Effector memory CD8-positive, alpha-beta T cell (primary cell): ENCODE results near the gene UNC13A.

Experiments
- ATAC-seq: fragments of 150-1000 bp; cut with Tn5 transposase; replicated peaks from 2 replicates; pipeline ENCODE4 v1.10.0; 2021; ENCODE audit warnings: mild to moderate bottlenecking, moderate library complexity
- DNase-seq, 3 experiments: peaks; one replicate each; pipeline ENCODE4 v3.0.0; 2021
- H3K27ac Mint-ChIP-seq, 2 donors: one replicate each; pipeline ENCODE4 v1.8.0; 2022; ENCODE audit warnings: mild to moderate bottlenecking in 2 of 2, mixed read lengths in 2 of 2, moderate library complexity in 2 of 2
- H3K27me3 Mint-ChIP-seq, 2 donors: one replicate each; pipeline ENCODE4 v1.8.0; 2022; ENCODE audit warnings: mixed read lengths in 2 of 2
- H3K36me3 Mint-ChIP-seq: one replicate; pipeline ENCODE4 v1.8.0; 2022; ENCODE audit warnings: mild to moderate bottlenecking, moderate library complexity, mixed read lengths; ENCODE audit not compliant: insufficient read depth
- H3K4me1 Mint-ChIP-seq, 2 donors: one replicate each; pipeline ENCODE4 v1.8.0; 2022; ENCODE audit warnings: low read depth in 2 of 2, mixed read lengths in 2 of 2
- H3K4me3 Mint-ChIP-seq, 2 donors: one replicate each; pipeline ENCODE4 v1.8.0; 2022; ENCODE audit warnings: mild to moderate bottlenecking in 2 of 2, mixed read lengths in 2 of 2, moderate library complexity in 2 of 2
- H3K9me3 Mint-ChIP-seq, 2 donors: one replicate each; pipeline ENCODE4 v1.8.0; 2022; ENCODE audit warnings: mixed read lengths in 2 of 2
- total RNA-seq, 9 experiments: gene quantifications; one replicate each; lab custom pipeline; 2026; lab: John Stamatoyannopoulos, UW

Gene UNC13A
- total RNA-seq, result 0 to 0.67 (median 0.19) reads per million in 9 experiments

DNA sequence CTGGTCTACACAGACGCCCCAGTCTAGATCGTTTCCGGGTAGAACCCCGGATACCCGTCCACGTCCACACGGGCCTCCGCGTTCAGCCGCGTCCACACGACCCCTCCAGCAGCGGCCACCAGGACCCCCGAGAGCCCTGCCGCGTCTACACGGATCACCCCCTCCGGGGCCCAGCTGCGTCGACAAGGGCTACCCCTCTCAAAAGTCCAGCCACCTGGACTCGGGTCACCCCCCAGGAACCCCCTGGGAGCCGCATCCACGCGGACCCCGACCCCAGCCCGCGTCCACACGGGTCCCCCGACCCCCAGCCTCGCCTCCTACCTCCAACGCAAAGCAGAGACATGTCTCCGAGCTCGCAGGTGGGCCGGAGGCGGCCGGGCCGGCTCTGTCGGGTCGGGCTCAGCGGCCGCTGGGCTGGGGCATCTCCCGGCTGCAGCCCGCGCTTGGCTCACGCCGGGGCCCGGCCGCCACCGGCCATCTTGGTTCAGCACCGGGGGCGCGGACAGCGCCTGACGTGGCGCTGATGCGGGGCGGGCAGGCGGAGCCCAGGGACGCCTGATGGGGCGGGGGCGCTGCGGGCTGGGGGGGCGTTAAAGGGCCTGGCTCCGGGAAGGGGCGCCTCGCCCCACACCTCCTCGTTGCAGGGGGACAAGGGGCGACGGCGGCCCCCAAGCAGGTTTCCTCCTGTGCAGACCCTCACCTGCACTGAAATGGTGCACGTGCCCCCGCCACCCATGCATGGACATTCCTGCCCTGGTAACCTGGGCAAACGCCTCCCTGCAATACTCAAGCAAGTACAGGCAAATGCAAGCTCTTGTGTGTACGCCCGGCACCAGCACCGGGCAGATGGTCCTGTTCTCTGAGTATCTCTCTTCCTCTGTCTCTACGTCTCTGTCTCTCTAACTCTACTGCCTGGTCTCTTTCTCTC is at the start of gene UNC13A:
Gene UNC13A, minus strand, starts transcription at position 498 of the 928 bp plus-strand sequence. Its CDS starts 155 bp downstream, at position 343.
- peak; percentile 36 to 47 (median 39) for DNase-seq
- Mint-ChIP-seq H3K4me3 (peak within 1 kb of the TSS; percentile 13 to 42), H3K36me3 (no peaks in the 10 kb centered on the region), H3K27me3 (peaks cover 70 to 85% of the 10 kb centered on the region in 2 donors), H3K9me3 (peaks cover 0 to 2% of the 10 kb centered on the region in 2 donors), H3K4me1 (peaks cover 8 to 10% of the 10 kb centered on the region in 2 donors), H3K27ac (no peak within 1 kb of the TSS)
- ATAC-seq, result peak; percentile 85

DNA sequence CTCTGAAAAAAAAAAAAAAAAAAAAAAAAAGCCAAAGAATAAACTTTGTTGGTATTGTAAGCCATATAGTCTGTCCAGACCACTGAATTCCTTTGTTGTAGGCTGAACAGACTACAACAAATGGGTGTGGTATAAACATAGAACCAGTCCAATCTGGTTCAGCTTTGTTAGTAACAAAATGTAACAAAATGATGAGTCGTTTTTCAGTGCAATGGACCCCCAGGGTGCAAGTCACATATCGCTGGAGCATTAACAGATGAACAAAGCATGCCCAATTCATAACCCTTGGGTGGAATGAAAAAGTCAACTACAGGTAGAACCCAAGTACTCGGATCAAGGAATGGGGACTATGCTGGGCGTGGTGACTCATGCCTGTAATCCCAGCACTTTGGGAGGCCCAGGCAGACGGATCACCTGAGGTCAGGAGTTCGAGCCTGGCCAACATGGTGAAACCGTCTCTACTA is 49.6 kb upstream of the UNC13A start:
- DNase-seq (no peak), ATAC-seq (no peak)
- no peaks in the 10 kb centered on the region for H3K27me3 Mint-ChIP-seq
- H3K36me3 Mint-ChIP-seq, result peaks cover 25% of the 10 kb centered on the region
- no peak overlapping the region for H3K4me3 Mint-ChIP-seq
- no peak overlapping the region for H3K27ac Mint-ChIP-seq
- H3K4me1 Mint-ChIP-seq, result peaks cover 0 to 4% of the 10 kb centered on the region in 2 donors
- H3K9me3 Mint-ChIP-seq, result no peaks in the 10 kb centered on the region

DNA sequence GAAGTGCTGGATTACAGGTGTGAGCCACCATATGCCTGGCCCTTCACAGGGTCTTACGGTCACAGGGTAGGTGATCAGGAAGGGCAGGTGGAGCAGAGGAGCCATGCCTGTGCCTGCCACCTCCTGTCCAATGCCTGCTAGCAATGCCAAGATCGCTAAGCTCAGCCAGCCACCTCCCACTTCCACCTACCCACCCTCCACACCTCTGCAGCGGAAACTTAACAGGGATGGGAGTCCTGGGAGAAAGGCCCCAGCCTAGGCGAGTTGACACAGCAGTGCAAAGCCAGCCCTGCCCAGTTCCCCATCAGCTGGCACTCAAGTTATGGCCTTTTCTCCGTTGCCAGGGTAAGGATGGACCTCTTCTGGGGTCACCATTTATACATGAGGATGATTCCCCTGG is 47.3 kb upstream of the UNC13A start:
- H3K4me3 Mint-ChIP-seq, result no peak overlapping the region
- ATAC-seq, result no peak
- H3K36me3 Mint-ChIP-seq, result peaks cover 40% of the 10 kb centered on the region
- no peak overlapping the region for H3K27ac Mint-ChIP-seq
- no peaks in the 10 kb centered on the region for H3K27me3 Mint-ChIP-seq
- DNase-seq, result no peak
- no peaks in the 10 kb centered on the region for H3K9me3 Mint-ChIP-seq
- H3K4me1 Mint-ChIP-seq, result peaks cover 14 to 22% of the 10 kb centered on the region in 2 donors

DNA sequence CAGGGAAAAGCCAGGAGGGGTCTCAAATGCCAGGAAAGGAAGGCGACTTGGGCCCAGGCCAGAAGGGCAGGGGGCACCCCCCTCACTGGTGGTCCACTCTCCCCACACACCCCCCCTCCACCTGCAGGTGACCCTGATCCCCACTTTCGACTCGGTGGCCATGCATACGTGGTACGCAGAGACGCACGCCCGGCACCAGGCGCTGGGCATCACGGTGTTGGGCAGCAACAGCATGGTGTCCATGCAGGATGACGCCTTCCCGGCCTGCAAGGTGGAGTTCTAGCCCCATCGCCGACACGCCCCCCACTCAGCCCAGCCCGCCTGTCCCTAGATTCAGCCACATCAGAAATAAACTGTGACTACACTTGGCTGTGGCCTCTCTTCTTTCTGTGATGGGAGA is 46.0 kb upstream of the UNC13A start:
- peaks cover 51% of the 10 kb centered on the region for H3K36me3 Mint-ChIP-seq
- no peak overlapping the region for H3K27ac Mint-ChIP-seq
- peaks cover 14 to 26% of the 10 kb centered on the region in 2 donors for H3K4me1 Mint-ChIP-seq
- no peaks in the 10 kb centered on the region for H3K27me3 Mint-ChIP-seq
- no peak overlapping the region for H3K4me3 Mint-ChIP-seq
- no peak for DNase-seq
- no peaks in the 10 kb centered on the region for H3K9me3 Mint-ChIP-seq
- no peak for ATAC-seq

DNA sequence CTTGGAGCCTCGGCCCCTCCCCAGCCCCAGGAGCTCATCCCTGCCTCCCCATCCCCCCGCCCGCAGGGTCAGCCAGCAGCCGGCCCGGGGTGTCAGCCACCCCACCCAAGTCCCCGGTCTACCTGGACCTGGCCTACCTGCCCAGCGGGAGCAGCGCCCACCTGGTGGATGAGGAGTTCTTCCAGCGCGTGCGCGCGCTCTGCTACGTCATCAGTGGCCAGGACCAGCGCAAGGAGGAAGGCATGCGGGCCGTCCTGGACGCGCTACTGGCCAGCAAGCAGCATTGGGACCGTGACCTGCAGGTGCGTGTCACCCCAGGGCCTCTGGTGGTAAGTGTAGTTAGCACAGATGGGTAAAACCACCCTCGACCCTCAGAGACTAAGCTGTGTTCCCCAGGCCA is 45.0 kb upstream of the UNC13A start:
- H3K4me3 Mint-ChIP-seq, result no peak overlapping the region
- DNase-seq, result no peak
- peaks cover 59% of the 10 kb centered on the region for H3K36me3 Mint-ChIP-seq
- no peak for ATAC-seq
- no peak overlapping the region for H3K27ac Mint-ChIP-seq
- H3K4me1 Mint-ChIP-seq, result peaks cover 14 to 24% of the 10 kb centered on the region in 2 donors
- no peaks in the 10 kb centered on the region for H3K27me3 Mint-ChIP-seq
- H3K9me3 Mint-ChIP-seq, result no peaks in the 10 kb centered on the region

DNA sequence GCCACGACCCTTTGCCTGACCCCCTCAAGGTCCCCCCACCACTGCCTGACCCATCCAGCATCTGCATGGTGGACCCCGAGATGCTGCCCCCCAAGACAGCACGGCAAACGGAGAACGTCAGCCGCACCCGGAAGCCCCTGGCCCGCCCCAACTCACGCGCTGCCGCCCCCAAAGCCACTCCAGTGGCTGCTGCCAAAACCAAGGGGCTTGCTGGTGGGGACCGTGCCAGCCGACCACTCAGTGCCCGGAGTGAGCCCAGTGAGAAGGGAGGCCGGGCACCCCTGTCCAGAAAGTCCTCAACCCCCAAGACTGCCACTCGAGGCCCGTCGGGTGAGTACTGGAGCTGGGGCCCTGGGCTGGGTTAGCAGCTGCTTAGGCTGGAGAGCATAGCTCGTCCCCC is 39.7 kb upstream of the UNC13A start:
- no peaks in the 10 kb centered on the region for H3K27me3 Mint-ChIP-seq
- H3K36me3 Mint-ChIP-seq, result peaks cover 65% of the 10 kb centered on the region
- H3K27ac Mint-ChIP-seq, result peak overlapping the region in 1 of 2 donors; percentile 44
- DNase-seq, result no peak
- no peaks in the 10 kb centered on the region for H3K9me3 Mint-ChIP-seq
- peaks cover 21 to 28% of the 10 kb centered on the region in 2 donors for H3K4me1 Mint-ChIP-seq
- no peak for ATAC-seq
- no peak overlapping the region for H3K4me3 Mint-ChIP-seq

DNA sequence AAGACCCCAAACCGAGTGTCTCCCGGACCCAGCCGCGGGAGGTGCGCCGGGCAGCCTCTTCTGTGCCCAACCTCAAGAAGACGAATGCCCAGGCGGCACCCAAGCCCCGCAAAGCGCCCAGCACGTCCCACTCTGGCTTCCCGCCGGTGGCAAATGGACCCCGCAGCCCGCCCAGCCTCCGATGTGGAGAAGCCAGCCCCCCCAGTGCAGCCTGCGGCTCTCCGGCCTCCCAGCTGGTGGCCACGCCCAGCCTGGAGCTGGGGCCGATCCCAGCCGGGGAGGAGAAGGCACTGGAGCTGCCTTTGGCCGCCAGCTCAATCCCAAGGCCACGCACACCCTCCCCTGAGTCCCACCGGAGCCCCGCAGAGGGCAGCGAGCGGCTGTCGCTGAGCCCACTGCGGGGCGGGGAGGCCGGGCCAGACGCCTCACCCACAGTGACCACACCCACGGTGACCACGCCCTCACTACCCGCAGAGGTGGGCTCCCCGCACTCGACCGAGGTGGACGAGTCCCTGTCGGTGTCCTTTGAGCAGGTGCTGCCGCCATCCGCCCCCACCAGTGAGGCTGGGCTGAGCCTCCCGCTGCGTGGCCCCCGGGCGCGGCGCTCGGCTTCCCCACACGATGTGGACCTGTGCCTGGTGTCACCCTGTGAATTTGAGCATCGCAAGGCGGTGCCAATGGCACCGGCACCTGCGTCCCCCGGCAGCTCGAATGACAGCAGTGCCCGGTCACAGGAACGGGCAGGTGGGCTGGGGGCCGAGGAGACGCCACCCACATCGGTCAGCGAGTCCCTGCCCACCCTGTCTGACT is 39.0 kb upstream of the UNC13A start:
- ATAC-seq (no peak), DNase-seq (no peak)
- Mint-ChIP-seq H3K27me3 (no peaks in the 10 kb centered on the region), H3K9me3 (no peaks in the 10 kb centered on the region), H3K36me3 (peaks cover 62% of the 10 kb centered on the region), H3K27ac (peak overlapping the region in 1 of 2 donors; percentile 44), H3K4me1 (peaks cover 21 to 22% of the 10 kb centered on the region in 2 donors), H3K4me3 (no peak overlapping the region)

DNA sequence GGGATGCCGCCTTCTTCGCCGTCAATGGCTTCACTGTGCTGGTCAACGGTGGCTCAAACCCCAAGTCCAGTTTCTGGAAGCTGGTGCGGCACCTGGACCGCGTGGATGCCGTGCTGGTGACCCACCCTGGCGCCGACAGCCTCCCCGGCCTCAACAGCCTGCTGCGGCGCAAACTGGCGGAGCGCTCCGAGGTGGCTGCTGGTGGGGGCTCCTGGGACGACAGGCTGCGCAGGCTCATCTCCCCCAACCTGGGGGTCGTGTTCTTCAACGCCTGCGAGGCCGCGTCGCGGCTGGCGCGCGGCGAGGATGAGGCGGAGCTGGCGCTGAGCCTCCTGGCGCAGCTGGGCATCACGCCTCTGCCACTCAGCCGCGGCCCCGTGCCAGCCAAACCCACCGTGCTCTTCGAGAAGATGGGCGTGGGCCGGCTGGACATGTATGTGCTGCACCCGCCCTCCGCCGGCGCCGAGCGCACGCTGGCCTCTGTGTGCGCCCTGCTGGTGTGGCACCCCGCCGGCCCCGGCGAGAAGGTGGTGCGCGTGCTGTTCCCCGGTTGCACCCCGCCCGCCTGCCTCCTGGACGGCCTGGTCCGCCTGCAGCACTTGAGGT is 38.1 kb upstream of the UNC13A start:
- DNase-seq (no peak), ATAC-seq (no peak)
- Mint-ChIP-seq H3K27ac (no peak overlapping the region), H3K4me3 (no peak overlapping the region), H3K36me3 (peaks cover 53% of the 10 kb centered on the region), H3K9me3 (no peaks in the 10 kb centered on the region), H3K4me1 (peaks cover 20 to 23% of the 10 kb centered on the region in 2 donors), H3K27me3 (no peaks in the 10 kb centered on the region)

DNA sequence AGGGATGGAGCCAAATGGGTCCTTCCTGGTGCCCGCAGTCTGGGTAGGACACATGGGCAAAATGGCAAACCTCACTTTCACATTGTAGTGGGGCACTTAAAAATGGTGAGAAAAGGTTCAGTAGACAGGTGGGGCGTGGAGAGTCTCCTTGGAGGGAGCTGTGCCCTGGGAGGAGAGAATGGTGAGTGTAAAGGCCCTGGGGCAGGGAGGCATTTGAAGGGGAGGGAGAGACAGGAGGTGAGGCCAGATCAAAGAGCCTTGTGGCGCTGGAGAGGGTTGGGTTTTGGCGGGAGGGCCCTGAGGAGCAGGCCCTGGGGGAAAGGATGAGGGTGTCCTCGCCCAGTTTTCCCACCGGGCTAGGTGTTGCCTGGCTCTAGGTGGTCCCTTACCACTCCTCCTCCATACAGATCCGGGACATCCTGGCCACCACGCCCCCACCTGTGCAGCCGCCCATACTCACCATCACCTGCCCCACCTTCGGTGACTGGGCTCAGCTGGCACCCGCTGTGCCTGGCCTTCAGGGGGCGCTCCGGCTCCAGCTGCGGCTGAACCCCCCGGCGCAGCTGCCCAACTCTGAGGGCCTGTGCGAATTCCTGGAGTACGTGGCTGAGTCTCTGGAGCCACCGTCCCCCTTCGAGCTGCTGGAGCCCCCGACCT is 37.4 kb upstream of the UNC13A start:
- Mint-ChIP-seq H3K9me3 (no peaks in the 10 kb centered on the region), H3K36me3 (peaks cover 47% of the 10 kb centered on the region), H3K27me3 (no peaks in the 10 kb centered on the region), H3K4me1 (peaks cover 23 to 26% of the 10 kb centered on the region in 2 donors), H3K4me3 (no peak overlapping the region), H3K27ac (no peak overlapping the region)
- ATAC-seq, result no peak
- DNase-seq, result no peak

DNA sequence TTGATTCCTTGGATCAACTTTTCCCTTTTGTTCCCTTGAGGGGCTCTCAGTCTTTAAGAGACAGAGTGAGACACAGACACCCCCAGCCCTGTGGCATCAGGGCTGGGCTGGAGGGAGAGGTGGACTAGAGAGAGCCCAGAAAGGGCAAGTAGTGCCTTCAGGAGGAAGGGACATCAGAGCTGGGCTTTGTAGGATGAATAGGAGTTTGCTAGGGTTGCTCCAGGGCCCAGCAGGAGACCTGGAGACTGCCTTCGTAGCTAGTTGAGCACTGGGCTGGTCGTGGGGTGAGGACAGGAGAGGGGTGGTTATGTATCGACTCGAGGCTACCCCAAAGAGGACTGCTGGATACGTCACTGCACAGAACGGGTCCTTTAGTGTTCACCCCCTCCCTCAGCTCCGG is 36.5 kb upstream of the UNC13A start:
- Mint-ChIP-seq H3K36me3 (peaks cover 39% of the 10 kb centered on the region), H3K27ac (peak overlapping the region in 1 of 2 donors; percentile 77), H3K27me3 (no peaks in the 10 kb centered on the region), H3K4me3 (no peak overlapping the region), H3K4me1 (peaks cover 26 to 31% of the 10 kb centered on the region in 2 donors), H3K9me3 (no peaks in the 10 kb centered on the region)
- no peak for DNase-seq
- ATAC-seq, result no peak

DNA sequence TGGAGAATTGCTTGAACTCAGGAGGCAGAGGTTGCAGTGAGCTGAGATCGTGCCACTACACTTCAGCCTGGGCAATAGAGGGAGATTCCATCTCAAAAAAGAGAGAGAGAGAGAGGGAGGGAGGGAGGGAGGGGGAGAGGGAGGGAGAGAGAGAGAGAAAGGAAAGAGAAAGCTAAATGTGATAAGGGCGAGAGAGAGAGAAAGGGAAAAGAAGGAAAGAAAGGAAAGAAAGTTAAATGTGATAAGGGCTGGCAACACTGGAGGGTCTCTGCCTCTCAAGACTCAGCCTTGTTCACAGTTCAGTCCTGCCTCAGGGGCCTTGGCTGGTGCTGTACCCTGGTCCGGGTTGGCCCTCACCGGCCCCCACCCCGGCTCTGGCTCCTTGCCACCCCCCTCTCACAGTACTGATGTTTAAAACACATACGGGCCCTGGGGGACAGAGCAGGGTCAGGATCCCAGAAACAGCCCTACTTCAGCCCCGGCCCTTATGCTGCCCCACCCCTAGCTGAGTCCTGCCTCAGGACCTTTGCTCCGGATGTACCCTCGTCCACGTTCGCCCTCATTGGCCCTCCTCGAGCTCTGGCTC is 34.6 kb upstream of the UNC13A start:
- DNase-seq (no peak), ATAC-seq (no peak)
- H3K4me1 Mint-ChIP-seq, result peaks cover 33 to 39% of the 10 kb centered on the region in 2 donors
- H3K9me3 Mint-ChIP-seq, result no peaks in the 10 kb centered on the region
- H3K27me3 Mint-ChIP-seq, result no peaks in the 10 kb centered on the region
- peak overlapping the region in 1 of 2 donors; percentile 38 for H3K27ac Mint-ChIP-seq
- H3K4me3 Mint-ChIP-seq, result no peak overlapping the region
- H3K36me3 Mint-ChIP-seq, result peaks cover 23% of the 10 kb centered on the region

DNA sequence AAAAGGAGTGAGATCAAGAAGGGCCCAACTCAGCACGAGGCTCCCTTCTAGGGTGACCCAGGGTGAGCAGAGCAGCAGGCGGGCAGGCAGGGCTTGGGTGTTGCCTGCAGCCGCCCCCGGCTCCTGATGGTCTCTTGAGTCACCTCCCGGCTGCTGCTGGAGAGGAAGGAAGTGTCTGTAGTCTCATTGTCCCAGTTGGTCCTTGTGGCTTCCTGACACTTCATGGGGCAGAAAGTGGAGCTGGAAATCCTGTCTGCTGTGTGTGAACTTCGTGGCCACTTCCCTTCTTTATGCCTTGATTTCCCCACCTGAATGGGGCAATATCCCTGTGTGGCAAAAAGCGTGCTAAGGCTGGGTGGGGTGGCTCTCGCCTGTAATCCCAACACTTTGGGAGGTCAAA is 33.7 kb upstream of the UNC13A start:
- Mint-ChIP-seq H3K4me3 (peak overlapping the region; percentile 82 to 93), H3K27me3 (no peaks in the 10 kb centered on the region), H3K36me3 (peaks cover 19% of the 10 kb centered on the region), H3K27ac (peak overlapping the region; percentile 89 to 92), H3K4me1 (peaks cover 33 to 41% of the 10 kb centered on the region in 2 donors), H3K9me3 (no peaks in the 10 kb centered on the region)
- DNase-seq (no peak), ATAC-seq (no peak)
